T1000 (cell line): Measurements from ENCODE around the gene SNED1.

ENCODE experiments used
- DNase-seq: peaks from one replicate; lab custom pipeline; 2025; ENCODE audit warnings: mixed read lengths; lab: John Stamatoyannopoulos, UW

The SNED1 gene

DNA sequence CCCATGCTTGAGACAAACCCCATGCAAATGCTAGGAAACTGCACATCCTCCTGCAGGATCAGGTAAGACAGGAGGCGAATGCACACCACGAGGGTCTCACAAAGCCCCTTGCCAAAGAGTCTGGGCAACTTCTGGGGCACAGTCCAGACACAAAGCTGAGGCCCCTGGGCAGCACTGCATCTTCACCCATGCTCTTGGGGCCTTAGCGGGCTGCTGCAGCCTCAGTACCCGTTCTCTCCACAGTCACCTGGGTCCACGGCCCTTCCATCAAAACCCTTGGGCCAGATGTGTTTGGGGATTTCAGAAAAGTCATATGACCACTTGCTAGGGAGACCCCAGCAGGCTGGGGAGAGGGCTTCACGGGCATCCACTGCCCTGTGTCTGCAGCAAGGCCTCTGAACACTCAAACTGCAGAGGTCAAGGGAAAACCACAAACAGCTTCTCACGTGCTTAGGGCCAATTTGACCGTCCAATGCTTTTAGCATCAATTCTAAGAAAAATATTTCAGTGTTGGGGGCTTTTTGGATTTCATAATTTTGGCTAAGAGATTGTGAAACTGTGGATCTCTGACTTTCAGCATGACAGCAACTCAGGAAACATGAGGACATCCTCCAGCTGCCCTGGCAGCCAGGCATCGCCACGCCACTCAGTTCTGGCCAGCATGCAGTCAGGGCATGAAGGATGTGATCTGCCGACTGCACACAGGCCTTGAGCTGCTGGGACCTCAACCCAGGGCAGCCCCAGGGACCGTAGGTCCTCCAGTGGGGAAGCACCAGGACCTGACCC is 130.9 kb downstream of the SNED1 start:
- no peak for DNase-seq

DNA sequence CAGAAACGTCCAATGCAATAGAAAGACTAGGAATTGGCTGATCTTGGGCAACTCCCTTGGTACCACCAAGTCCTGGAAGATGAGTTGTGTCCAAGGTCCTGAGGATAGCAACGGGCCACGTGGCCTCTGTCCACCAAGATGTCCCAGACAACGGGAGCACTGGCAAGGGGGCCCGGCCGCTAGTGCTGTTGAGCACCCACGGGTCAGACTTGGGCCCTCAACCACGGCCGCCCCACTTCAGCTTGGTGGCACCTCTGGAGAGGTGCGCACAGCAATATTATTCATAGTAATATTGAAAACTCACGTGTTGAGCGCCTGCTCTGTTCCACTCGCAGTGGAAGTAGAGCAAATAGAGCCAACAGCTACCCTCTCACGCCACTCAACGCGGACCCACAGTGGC is 131.9 kb downstream of the SNED1 start:
- DNase-seq: no peak

DNA sequence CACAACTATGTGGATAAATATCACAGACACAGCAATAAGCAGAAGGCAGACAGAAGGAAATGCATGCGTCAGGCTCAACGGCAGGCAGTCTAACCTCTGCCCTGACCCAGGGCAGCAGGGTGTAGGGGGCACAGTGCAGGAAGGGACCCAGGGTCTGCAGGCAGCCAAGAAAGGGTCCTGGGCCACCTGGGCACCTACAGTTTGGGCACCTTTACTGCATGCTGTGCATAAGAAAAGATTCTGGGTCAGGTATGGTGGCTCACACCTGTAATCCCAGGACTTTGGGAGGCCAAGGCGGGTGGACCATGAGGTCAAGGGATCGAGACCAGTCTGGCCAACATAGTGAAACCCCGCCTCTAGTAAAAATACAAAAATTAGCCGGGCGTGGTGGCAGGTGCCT is 133.1 kb downstream of the SNED1 start:
- no peak for DNase-seq

DNA sequence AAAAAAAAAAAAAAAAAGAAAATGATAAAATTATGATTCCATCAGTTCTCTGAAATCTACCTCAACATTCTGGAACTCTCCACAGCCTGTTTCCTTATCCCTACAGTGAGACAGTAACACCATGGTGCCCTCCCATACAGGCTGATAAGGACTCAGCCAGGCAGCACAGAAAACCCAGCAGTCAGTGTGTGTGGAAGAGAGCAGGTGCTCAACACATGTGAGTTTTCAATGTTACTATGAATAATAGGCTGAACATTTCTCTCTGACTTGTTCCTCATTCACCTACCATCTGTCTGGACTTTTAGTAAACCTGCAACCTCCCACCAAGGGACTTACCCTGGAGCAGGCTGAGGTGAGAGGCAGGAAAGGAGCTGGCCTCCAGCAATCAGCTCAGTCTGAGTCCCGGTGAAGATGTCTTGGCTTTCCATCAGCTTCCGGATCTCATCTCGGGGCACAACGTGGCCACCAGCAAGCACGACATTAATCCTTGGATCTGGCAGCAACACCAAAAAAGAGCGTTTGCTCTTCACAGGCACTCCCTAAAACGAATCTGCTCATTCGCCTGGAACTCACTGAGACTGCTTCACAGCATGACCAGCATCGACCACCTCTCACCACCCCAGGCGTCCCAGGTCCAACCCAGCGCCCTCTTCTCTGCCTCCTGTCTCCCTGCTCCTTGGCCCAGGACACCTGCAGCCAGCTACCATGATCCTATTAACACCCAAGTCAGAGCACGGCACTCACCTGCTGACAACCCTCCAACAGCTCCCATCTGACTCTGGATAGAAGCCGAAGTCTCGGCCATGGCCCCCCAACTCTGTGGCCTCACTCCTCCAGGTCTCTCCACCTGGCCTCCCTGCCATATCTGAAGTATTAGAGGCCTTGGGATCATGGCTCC is 134.4 kb downstream of the SNED1 start:
- no peak for DNase-seq

DNA sequence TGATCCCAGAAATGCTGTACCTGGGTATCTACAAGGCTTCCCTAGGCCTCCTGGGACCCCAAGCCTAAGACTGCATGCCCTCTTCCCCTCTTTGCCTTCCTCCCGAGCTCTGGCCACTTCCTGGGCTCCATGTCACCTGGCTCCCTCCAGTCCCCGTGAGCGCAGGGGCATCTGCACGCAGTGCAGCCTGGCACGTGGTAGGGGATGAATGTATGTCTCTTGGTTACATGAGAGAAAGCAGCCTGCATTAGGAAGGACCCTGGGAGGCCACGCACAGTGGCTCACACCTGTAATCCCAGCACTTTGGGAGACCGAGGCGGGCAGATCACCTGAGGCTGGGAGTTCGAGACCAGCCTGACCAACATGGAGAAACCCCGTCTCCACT is 135.0 kb downstream of the SNED1 start:
- DNase-seq: no peak

DNA sequence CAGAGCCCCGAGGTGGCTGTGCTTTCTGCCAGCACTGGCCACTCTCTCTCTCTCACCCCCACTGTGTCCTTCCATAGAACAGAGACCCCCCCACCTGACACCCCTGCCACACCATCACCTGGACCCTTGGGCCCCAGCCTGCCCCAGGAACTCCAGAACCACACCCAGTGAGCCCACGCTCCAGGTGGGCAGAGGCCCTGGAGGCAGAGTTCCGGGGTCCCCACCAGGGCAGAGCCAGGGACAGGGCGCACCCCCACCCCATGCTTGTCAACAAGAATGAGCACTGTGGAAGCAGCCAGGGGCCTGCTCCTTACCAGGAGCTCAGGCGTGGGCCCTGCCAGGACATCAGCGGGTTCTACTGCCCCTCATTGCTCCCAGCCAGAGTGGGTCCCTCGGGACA is 136.3 kb downstream of the SNED1 start:
- no peak for DNase-seq

DNA sequence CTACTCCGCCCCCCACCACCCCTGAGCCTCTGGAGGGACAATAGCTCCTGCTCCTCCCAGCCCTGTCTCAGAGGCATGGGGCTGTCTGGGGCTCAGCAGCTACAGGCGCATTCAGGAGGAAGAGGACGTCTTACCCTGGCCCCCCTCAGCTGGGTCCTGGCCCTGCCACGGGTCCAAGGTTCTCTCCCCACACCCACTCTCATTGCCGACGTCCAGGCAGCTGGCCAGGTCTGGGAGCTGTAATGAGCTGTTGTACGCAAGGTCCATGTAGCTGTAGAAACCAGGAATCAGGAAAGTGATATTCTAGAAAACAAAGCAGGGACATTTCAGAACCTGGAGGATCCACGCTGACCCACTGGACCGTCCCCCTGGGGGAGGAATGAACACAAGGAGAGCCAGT is 137.3 kb downstream of the SNED1 start:
- no peak for DNase-seq

DNA sequence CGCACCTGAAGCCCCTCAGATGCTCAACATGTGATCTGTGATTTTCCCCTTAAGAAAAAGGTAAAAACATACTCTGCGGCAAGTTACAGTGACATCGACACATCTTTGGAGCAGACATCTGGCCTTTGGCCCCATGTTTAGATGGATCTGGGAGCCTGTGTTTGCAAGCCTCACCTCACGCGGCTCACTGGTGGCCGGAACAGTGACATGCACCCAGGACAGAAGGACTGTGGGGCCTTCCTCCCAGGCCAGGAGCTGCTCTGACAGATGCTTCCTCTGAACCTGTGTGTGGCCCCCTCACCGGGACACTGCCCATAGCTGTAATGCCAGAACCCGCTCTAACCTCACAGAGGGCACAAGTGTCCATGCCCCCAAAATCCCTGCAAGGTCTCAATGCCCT is 137.8 kb downstream of the SNED1 start:
- no peak for DNase-seq

DNA sequence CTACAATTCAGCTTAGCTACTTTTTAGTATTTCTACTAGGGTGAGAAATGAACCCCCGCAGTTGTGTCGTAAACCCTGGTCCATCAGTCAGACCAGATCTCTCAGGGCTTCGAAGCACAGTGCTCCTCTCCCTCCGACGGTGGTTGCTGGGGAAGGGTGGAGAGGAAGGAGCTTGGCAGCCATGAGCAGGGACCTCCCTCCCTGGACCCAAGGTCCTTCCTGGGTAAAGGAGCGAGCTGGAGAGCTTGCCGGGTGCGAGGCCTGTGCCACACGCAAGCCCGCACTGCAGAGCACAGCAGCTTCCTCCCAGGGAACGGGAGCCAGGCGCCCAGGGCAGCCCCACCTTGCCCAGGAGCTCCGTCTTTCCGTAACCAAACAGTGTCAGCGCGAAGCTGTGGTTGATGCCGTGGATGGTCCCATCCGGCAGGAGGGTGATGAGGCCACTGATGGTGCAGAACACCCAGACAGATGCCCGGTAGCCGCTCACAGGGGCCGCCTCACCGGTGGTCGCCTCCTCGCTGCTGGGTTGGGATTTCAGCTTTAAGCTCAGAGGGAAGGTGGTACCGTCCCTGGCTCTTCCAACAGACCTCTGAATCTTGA is 138.3 kb downstream of the SNED1 start:
- DNase-seq: no peak

DNA sequence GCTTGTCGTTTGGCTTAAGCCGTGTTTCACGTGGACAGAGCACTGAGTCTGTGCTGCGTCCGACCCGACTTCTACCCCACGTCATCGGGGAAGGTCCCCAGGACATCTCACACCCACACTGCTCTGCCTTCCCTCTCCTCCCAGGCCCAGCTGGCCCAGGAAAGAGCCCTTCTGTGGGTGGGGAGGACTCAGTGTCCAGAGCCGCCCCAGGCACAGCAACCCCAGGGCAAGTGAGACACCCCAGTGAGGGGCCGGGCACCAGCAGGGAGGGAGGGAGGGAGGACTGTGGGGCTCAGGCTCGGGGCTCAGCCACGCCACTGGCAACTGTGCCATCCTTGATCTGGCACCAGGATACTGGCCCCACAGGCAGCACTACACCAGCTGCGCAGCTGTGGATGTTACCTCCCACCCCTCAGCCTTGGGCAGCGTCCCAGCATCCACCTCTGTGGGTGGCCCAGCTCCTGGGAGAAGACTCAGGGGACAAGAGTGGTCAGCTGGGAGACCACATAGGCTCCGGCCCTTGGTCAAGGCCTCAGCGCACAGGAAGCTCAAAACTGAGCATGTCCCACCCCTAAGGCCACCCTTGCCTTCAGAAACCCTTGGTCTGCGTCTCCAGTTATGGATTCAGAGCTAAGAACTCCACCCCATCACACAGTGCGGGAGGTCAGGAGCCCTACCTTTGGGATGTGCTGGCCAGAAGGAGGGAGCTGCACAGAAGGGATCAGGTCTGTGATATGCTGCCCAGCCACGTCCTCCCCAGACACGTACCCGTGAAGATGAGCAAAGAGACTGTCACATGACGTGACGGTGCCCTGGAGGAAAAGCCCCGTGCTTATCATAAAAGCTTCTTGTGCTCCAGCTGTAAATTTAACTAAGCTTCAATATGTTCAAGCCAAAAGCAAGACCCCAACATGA is 139.1 kb downstream of the SNED1 start:
- no peak for DNase-seq

DNA sequence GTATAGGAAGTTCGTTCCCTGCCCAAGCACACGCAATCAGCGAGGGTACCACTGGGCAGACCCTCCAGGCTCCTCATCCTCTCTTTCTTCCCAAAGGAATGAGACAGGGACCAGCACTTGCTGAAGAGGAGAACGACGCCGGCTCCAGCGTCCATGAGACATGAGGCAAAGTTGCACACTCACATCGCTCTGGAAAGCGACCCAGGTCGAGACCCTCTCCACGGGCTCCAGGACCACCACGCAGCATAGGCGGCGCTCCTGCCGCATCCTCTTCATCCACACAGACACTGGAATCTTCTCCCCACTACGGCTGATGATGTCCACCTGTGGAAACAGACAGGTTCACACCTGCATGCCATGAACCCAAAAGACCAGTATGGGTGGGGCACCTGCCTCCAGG is 140.1 kb downstream of the SNED1 start:
- DNase-seq: no peak

DNA sequence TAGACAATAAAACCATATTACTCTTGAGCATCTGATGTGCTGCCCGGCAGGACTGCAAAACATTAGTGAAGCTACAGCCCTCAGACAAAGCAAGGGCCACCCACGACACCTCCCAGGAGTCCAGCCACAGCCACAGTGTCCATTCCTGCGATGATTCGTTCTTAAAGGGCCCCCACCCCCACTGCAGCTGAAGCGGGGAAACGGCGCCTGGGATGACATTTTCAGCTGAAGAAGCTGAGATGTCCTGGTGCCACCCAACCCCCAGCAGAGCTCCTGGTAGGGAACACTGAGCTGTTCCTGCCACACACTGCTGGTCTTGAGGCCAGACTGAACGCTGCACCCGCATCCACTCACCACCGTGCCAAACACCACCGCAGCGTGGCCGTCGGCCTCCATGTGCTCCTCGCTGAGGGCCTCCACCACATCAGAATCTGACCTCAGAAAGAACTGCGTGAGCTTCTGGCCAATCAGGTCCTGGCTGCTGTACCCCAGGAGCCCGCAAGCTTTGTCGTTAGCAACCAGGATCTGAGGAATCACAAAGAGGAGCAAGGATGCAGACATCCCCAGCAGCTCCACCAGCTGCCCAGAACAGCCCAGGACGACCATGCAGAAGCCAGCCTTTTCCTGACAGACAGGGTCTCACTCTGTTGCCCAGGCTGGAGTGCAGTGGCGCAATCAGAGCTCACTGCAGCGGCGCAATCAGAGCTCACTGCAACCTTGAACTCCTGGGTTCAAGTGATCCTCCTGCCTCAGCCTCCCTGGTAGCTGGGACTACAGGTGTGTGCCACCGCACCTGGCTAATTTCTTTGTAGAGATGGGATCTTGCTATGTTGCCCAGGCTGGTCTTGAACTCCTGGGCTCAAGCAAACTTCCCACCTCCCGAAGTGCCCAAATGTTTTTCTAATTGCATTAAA is 141.4 kb downstream of the SNED1 start:
- no peak for DNase-seq

DNA sequence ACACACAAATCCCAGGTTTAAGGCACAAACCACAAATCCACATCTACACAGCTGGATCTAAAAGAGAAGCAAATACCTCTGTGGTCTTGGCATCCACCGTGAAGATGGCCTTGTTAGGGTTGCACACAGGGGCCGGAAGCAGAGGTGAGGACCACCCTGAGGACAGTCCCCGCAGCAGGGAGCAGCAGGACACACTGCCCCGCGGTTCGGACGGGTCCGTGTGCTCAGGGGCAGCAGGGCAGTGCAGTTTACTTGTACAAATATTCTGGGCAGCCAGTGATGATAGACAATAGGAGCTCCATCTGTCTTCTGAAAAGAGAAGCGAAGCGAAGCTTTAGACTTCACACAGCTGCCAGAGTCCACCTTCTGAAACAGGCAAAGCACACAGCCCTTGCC is 142.0 kb downstream of the SNED1 start:
- no peak for DNase-seq

DNA sequence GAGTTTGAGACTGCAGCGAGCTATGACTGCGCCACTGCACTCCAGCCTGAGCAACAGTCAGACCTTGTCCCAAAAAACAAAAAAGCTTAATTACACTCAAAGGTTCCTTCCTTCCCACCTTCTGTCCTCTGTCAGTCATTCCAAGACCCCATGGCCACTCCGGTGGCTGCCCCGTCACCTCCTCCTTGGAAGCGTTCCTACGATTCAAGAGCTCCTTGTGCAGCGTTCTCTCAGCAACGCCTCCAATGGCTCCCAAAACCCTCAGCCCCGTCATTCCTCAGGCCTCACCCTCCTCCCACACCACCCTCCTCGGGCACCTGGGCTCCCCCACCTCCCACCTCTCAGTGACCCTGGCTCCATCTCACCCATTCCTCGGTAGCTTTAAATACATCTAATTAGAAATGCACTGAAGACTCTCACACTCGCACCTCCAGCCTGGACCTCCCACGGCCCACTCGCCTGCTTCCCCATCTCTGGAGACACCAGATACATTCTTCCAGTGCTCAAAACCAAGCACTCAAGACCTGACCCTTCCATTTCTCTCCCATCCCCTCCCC is 142.9 kb downstream of the SNED1 start:
- DNase-seq: no peak

DNA sequence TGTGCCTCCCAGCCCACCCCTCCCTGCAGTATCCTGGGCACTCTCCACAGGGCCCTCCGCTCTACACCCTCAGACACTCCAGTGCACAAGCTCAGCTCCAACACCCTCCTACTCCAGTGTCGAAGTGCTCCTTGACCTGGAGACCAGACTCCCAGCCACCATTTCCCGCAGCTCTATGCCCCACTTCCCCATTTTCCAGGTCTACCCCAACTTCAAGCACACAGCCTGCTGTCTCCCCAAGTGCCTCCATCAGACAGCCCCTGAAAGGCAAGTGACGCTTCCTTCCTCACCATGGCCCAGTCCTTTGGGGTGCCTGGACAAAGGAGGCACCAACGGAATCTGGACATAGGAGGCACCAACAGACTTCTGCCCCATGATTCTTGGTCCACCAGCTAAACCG is 143.6 kb downstream of the SNED1 start:
- DNase-seq: no peak

DNA sequence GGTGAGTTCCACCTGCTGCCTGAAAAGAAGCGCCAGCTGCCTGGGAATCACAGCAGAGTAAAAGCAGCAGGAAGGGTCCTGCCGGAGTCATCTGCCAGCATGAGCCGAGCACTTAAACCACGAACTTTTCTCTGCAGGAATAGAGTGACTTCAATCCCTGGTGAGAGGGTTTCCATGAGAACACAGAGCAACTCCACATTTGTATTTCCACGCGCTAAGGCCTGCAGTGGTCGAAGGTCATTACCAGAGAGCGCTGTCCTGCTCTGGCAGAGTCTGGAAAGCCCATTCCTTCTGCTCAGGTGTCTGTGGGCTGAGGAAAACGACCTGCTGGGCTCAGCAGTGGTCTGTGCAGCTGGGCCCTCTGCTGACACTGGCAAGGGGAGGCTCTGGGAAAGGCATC is 144.2 kb downstream of the SNED1 start:
- no peak for DNase-seq
